RWPE2 (cell line): Measurements from ENCODE around the gene WDR46.

Experiments used
- ATAC-seq: fragments of 200-7000 bp; cut with Tn5 transposase; 3 replicates; pipeline ENCODE4 v1.9.1; 2021; ENCODE audit warnings: low read depth
- DNase-seq: peaks from one replicate; pipeline ENCODE4 v3.0.0-alpha.2; 2020; ENCODE audit warnings: low spot score
- H3K27ac ChIP-seq: fragments of 450-650 bp; 2 replicates; pipeline ENCODE4 v1.5.1; 2017; ENCODE audit warnings: mild to moderate bottlenecking; ENCODE audit not compliant: poor library complexity, severe bottlenecking
- H3K27me3 ChIP-seq: fragments of 250-450 bp; sonication (Bioruptor Pico); 2 replicates; pipeline ENCODE4 v1.5.1; 2021; ENCODE audit warnings: mild to moderate bottlenecking, moderate library complexity; ENCODE audit not compliant: insufficient read depth, poor library complexity, severe bottlenecking
- H3K36me3 ChIP-seq: fragments of 250-450 bp; sonication (Bioruptor Pico); 2 replicates; pipeline ENCODE4 v1.5.1; 2020; ENCODE audit warnings: low read depth, mild to moderate bottlenecking, moderate library complexity
- H3K4me1 ChIP-seq: fragments of 250-450 bp; sonication (Bioruptor Pico); 2 replicates; pipeline ENCODE4 v1.5.1; 2021; ENCODE audit warnings: mild to moderate bottlenecking, moderate library complexity; ENCODE audit not compliant: insufficient read depth, poor library complexity, severe bottlenecking
- H3K4me3 ChIP-seq: fragments of 250-450 bp; sonication (Bioruptor Pico); 2 replicates; pipeline ENCODE4 v1.5.1; 2021; ENCODE audit warnings: mild to moderate bottlenecking, moderate library complexity; ENCODE audit not compliant: severe bottlenecking
- H3K9me3 ChIP-seq: fragments of 250-450 bp; sonication (Bioruptor Pico); 2 replicates; pipeline ENCODE4 v1.5.1; 2021; ENCODE audit warnings: mild to moderate bottlenecking, moderate library complexity; ENCODE audit not compliant: severe bottlenecking
- CTCF ChIP-seq: fragments of 450-650 bp; IDR thresholded peaks from one replicate; pipeline ENCODE4 v1.5.1; 2017; ENCODE audit warnings: mild to moderate bottlenecking, moderate library complexity; ENCODE audit not compliant: poor library complexity, severe bottlenecking

Gene WDR46

GRCh38 chr6:33314515-33314942, 25.5 kb upstream of the WDR46 start:
- TF ChIP-seq CTCF = no peak
- Histone ChIP-seq H3K4me3 (peak overlapping the region; percentile 69), H3K4me1 (peaks cover 10% of the 10 kb centered on the region), H3K36me3 (peaks cover 39% of the 10 kb centered on the region), H3K27me3 (no peaks in the 10 kb centered on the region), H3K9me3 (no peaks in the 10 kb centered on the region), H3K27ac (peak overlapping the region; percentile 87)
- ATAC-seq = peak; percentile 11; the same call in 2 of the 3 replicates
- no peak for DNase-seq

- DNase-seq = no peak
- Histone ChIP-seq H3K36me3 (peaks cover 33% of the 10 kb centered on the region), H3K4me3 (peak within 1 kb of the TSS; percentile 69), H3K27ac (peak within 1 kb of the TSS; percentile 87), H3K4me1 (peaks cover 10% of the 10 kb centered on the region), H3K9me3 (no peaks in the 10 kb centered on the region), H3K27me3 (no peaks in the 10 kb centered on the region)
- ATAC-seq = peak; percentile 16
- TF ChIP-seq CTCF = no peak
Observed at GRCh38 chr6:33313709-33314514, 24.9 kb upstream of the WDR46 start, which contains the start of gene TAPBP. TAPBP (minus strand) TSS chr6:33314078; CDS start chr6:33314041, 37 bp downstream.

GRCh38 chr6:33313105-33313708, 24.2 kb upstream of the WDR46 start:
- no peak for DNase-seq
- ATAC-seq = no peak; the same call in 2 of the 3 replicates
- Histone ChIP-seq H3K4me3 (peak overlapping the region; percentile 69), H3K36me3 (peaks cover 29% of the 10 kb centered on the region), H3K9me3 (no peaks in the 10 kb centered on the region), H3K4me1 (peaks cover 10% of the 10 kb centered on the region), H3K27me3 (no peaks in the 10 kb centered on the region), H3K27ac (peak overlapping the region; percentile 87)
- TF ChIP-seq CTCF = no peak

- H3K4me1 ChIP-seq = peaks cover 10% of the 10 kb centered on the region
- TF ChIP-seq CTCF = no peak
- DNase-seq (no peak), ATAC-seq (peak; percentile 57)
- H3K27ac ChIP-seq = peak overlapping the region; percentile 87
- peaks cover 33% of the 10 kb centered on the region for H3K36me3 ChIP-seq
- H3K27me3 ChIP-seq = no peaks in the 10 kb centered on the region
- peak overlapping the region; percentile 69 for H3K4me3 ChIP-seq
- H3K9me3 ChIP-seq = no peaks in the 10 kb centered on the region
Observed at GRCh38 chr6:33312361-33313104, 23.5 kb upstream of the WDR46 start.
